ENCODE measurements around the gene FLRT2.

GRCh38 chr14:85573406-85573805 is 43.5 kb downstream of the FLRT2 start:
- TF ChIP-seq CTCF (IDR thresholded peaks at IDR 0.05 in 4 of 5, conservative IDR thresholded peaks at IDR 0.05 in 1 of 5) (no peak), POLR2A (IDR thresholded peaks at IDR 0.05) (no peak)
